ENCODE measurements around the gene FBXO44. TPM values are rescaled to one million over a fixed set of nuclear protein-coding genes. Genes with fewer than 3 reads are reported as not detected.

Gene FBXO44
- total RNA-seq, 1 experiment from 2014 or later: 24.5 TPM

- Histone ChIP-seq H3K4me2 (ENCODE audit: insufficient read depth, insufficient read length, low read length) (peak overlapping the region; percentile 14), H3K23me2 (ENCODE audit: insufficient read length, low read depth, low read length, poor library complexity, severe bottlenecking) (peaks cover 9% of the 10 kb centered on the region), H2BK15ac (ENCODE audit: low read depth, low read length) (no peak overlapping the region)
These were observed 4.2 kb upstream of the FBXO44 start for GRCh38 chr1:11650331-11650991.

More at GRCh38 chr1:11650331-11650991, 4.2 kb upstream of the FBXO44 start:
- Histone ChIP-seq H2BK20ac (ENCODE audit: low read depth, low read length, poor library complexity, severe bottlenecking) (no peak overlapping the region), H4K5ac (ENCODE audit: insufficient read length, low read depth, low read length) (no peak overlapping the region), H4K8ac (replicated peaks; ENCODE audit: insufficient read length, low read depth, low read length) (no peak overlapping the region), H3K27ac (ENCODE audit: insufficient read length, low read depth, low read length) (no peak overlapping the region), H3K27me3 (ENCODE audit: insufficient read depth, low read length) (no peaks in the 10 kb centered on the region; the same call in 1 of the 2 replicates), H3K4me1 (ENCODE audit: insufficient read depth, low read length) (no peaks in the 10 kb centered on the region; the same call in 1 of the 2 replicates), H2BK5ac (ENCODE audit: insufficient read length, low read length) (no peak overlapping the region), H2AK5ac (ENCODE audit: insufficient read length, low read length) (no peak overlapping the region), H2AFZ (ENCODE audit: low read length) (no peak overlapping the region), H3K23ac (ENCODE audit: insufficient read length, low read depth, low read length) (no peak overlapping the region), H3K18ac (ENCODE audit: insufficient read length, low read depth, low read length) (no peak overlapping the region), H3K9me3 (ENCODE audit: control insufficient read depth, low read depth, low read length) (no peaks in the 10 kb centered on the region), H3K79me2 (ENCODE audit: insufficient read depth, low read length) (no peaks in the 10 kb centered on the region), H3T11ph (ENCODE audit: low read length) (no peak overlapping the region), H3K9ac (ENCODE audit: extremely low read depth, insufficient read length, low read length) (no peak overlapping the region), H3K79me1 (ENCODE audit: insufficient read depth, low read depth, low read length, poor library complexity, severe bottlenecking) (no peaks in the 10 kb centered on the region), H3K14ac (ENCODE audit: insufficient read depth, low read length) (no peak overlapping the region), H4K20me1 (ENCODE audit: control insufficient read depth, insufficient read depth, insufficient read length) (no peaks in the 10 kb centered on the region), H3K56ac (ENCODE audit: insufficient read length, low read depth, low read length) (no peak overlapping the region), H2BK120ac (ENCODE audit: low read depth, low read length, poor library complexity, severe bottlenecking) (no peak overlapping the region), H3K4ac (ENCODE audit: low read depth, low read length) (no peak overlapping the region), H2BK12ac (ENCODE audit: insufficient read length, low read depth, low read length) (no peak overlapping the region), H4K91ac (ENCODE audit: insufficient read length, low read depth, low read length) (no peak overlapping the region)
- H3K4me1 Mint-ChIP-seq: peaks cover 21 to 31% of the 10 kb centered on the region in 2 experiments
- peak overlapping the region in 1 of 3 experiments; percentile 65; a peak in 2 of 7 replicates for H3K27ac Mint-ChIP-seq
- peak; percentile 49; the same call in 2 of the 3 replicates for TF ChIP-seq CTCF (conservative IDR thresholded peaks at IDR 0.05)
- H3K9me3 Mint-ChIP-seq: no peaks in the 10 kb centered on the region; a peak in 1 of 5 replicates
- H3K27me3 Mint-ChIP-seq (ENCODE audit: low read depth): peaks cover 45% of the 10 kb centered on the region
- no CpG with 5 or more reads among the region's 47 CpGs for WGBS (ENCODE audit: extremely low coverage, insufficient read length, low lambda C conversion rate)
- DNase-seq: peak; percentile 86
- H3K36me3 Mint-ChIP-seq (ENCODE audit: insufficient read depth in 1 of 3, low read depth in 3 of 3): no peaks in the 10 kb centered on the region; a peak in 1 of 7 replicates
- peak overlapping the region; percentile 41 for H3K4me3 Mint-ChIP-seq

All from H9 (cell line).